PC-9 (cell line): ENCODE results near the gene EML6. TPM values are rescaled to one million over a fixed set of nuclear protein-coding genes. Genes with fewer than 3 reads are reported as not detected.

Source experiments
- BruUV-seq: library from RNA; stranded (reverse); fragments of 400-500 nt; replicated peaks from 2 replicates; lab custom pipeline; 2021; lab: Mats Ljungman, UMichigan
- CTCF ChIA-PET: fragments of 300-600 bp; sonication (Branson Sonifier 250); formaldehyde crosslinking; loops from one replicate; lab custom pipeline; 2022; ENCODE audit warnings: antibody characterized with exemption; lab: Charles Lee
- POLR2A ChIA-PET: fragments of 300-600 bp; sonication (Branson Sonifier 250); formaldehyde crosslinking; loops from one replicate; lab custom pipeline; 2022; ENCODE audit warnings: antibody characterized with exemption; ENCODE audit not compliant: unreplicated experiment; lab: Charles Lee
- DNase-seq, 2 experiments: peaks; one replicate each; pipeline versions ENCODE4 v3.0.0 to v3.0.0-alpha.2; 2015 to 2022; ENCODE audit warnings: mixed read lengths in 1 of 2
- H2AFZ ChIP-seq: fragments of 200-600 bp; sonication (generic); 2 replicates; pipeline ENCODE4 v1.8.1; 2017; ENCODE audit warnings: antibody characterized with exemption
- H3F3A ChIP-seq: fragments of 200-600 bp; sonication (generic); 2 replicates; pipeline ENCODE4 v1.8.1; 2017; ENCODE audit warnings: antibody characterized with exemption, mild to moderate bottlenecking, low read depth; ENCODE audit not compliant: insufficient read depth
- H3K27ac ChIP-seq: fragments of 200-600 bp; sonication (generic); 2 replicates; pipeline ENCODE4 v1.6.1; 2016; ENCODE audit warnings: mixed run types
- H3K27me3 ChIP-seq: fragments of 200-600 bp; sonication (generic); 2 replicates; pipeline ENCODE4 v1.6.1; 2016; ENCODE audit warnings: low read depth, mixed run types; ENCODE audit not compliant: insufficient read depth
- H3K36me3 ChIP-seq: fragments of 200-600 bp; sonication (generic); 2 replicates; pipeline ENCODE4 v1.6.1; 2016; ENCODE audit warnings: low read depth, mixed run types
- H3K4me1 ChIP-seq: fragments of 200-600 bp; sonication (generic); replicated peaks from 2 replicates; pipeline ENCODE4 v1.6.1; 2016; ENCODE audit warnings: mixed run types; ENCODE audit not compliant: insufficient read depth
- H3K4me2 ChIP-seq: fragments of 200-600 bp; sonication (generic); 2 replicates; pipeline ENCODE4 v1.6.1; 2017; ENCODE audit warnings: mixed run types
- H3K4me3 ChIP-seq: fragments of 200-600 bp; sonication (generic); 2 replicates; pipeline ENCODE4 v1.6.1; 2016; ENCODE audit warnings: mixed run types
- H3K79me2 ChIP-seq: fragments of 200-600 bp; sonication (generic); 2 replicates; pipeline ENCODE4 v1.6.1; 2017; ENCODE audit warnings: low read depth, mixed run types
- H3K9me2 ChIP-seq: fragments of 200-600 bp; sonication (generic); 2 replicates; pipeline ENCODE4 v1.8.1; 2017; ENCODE audit warnings: mild to moderate bottlenecking; ENCODE audit not compliant: insufficient read depth
- H3K9me3 ChIP-seq: fragments of 200-600 bp; sonication (generic); 2 replicates; pipeline ENCODE4 v1.8.1; 2016; ENCODE audit warnings: low read depth; ENCODE audit not compliant: insufficient read depth
- H4K20me1 ChIP-seq: fragments of 200-600 bp; sonication (generic); 2 replicates; pipeline ENCODE4 v1.8.1; 2017; ENCODE audit not compliant: insufficient read depth
- CTCF ChIP-seq: fragments of 200-600 bp; sonication (generic); conservative IDR thresholded peaks from 2 replicates; pipeline ENCODE4 v1.6.1; 2017; ENCODE audit warnings: mixed run types, antibody characterized with exemption, mild to moderate bottlenecking, moderate library complexity
- EZH2 ChIP-seq: fragments of 200-600 bp; sonication (generic); IDR thresholded peaks from 2 replicates; pipeline ENCODE4 v1.8.0; 2017; ENCODE audit warnings: antibody characterized with exemption, low read depth
- intact Hi-C: fragments of 100-400 bp; cut with micrococcal nuclease; formaldehyde crosslinking; loops from one replicate; pipeline ENCODE4 v1.10.0; 2022; ENCODE audit not compliant: unreplicated experiment
- total RNA-seq: library from RNA; stranded (reverse); gene quantifications from 2 replicates; pipeline ENCODE4 v1.2.3, GENCODE V29; 2021

Gene EML6
- total RNA-seq, 1 experiment from 2014 or later: 3.7 TPM

GRCh38 chr2:55009277-55010060 lies 286.0 kb downstream of the EML6 start:
- intact Hi-C loops: loop anchor here (10.0 kb wide), 1 partner anchor 105 kb away; no protein-coding TSS in a partner anchor
- Histone ChIP-seq H3K4me2 (no peak overlapping the region), H3K9me3 (no peaks in the 10 kb centered on the region; the same call in 1 of the 2 replicates), H3K79me2 (peaks cover 100% of the 10 kb centered on the region), H3K4me1 (peaks cover 70% of the 10 kb centered on the region), H3K9me2 (no peaks in the 10 kb centered on the region), H2AFZ (no peak overlapping the region), H3K36me3 (peaks cover 32% of the 10 kb centered on the region), H3K27ac (peak overlapping the region; percentile 7; the same call in 1 of the 2 replicates), H3F3A (peaks cover 97% of the 10 kb centered on the region), H4K20me1 (peaks cover 100% of the 10 kb centered on the region), H3K27me3 (no peaks in the 10 kb centered on the region), H3K4me3 (no peak overlapping the region)
- no peak for TF ChIP-seq EZH2
- no peak for TF ChIP-seq CTCF
- ChIA-PET POLR2A (no interaction called here), CTCF (no interaction called here)
- DNase-seq: no peak
- no TSS peak for BruUV-seq

- Histone ChIP-seq H3K4me1 (peaks cover 77% of the 10 kb centered on the region), H3K4me2 (no peak overlapping the region), H3K36me3 (peaks cover 31% of the 10 kb centered on the region), H2AFZ (no peak overlapping the region), H4K20me1 (peaks cover 100% of the 10 kb centered on the region), H3K27me3 (no peaks in the 10 kb centered on the region), H3K4me3 (no peak overlapping the region), H3K79me2 (peaks cover 100% of the 10 kb centered on the region), H3K27ac (0 out of 2 replicates have a peak overlapping the region, but pooled peaks have one; percentile 14), H3F3A (peaks cover 97% of the 10 kb centered on the region), H3K9me2 (no peaks in the 10 kb centered on the region), H3K9me3 (no peaks in the 10 kb centered on the region; the same call in 1 of the 2 replicates)
- no TSS peak for BruUV-seq
- TF ChIP-seq EZH2: no peak
- DNase-seq: no peak
- CTCF ChIA-PET: no interaction called here
- POLR2A ChIA-PET: no interaction called here
- intact Hi-C loops: loop anchor here (10.0 kb wide), 1 partner anchor 105 kb away; no protein-coding TSS in a partner anchor
These were observed 286.7 kb downstream of the EML6 start for GRCh38 chr2:55010149-55010591.

GRCh38 chr2:55010915-55011314 lies 287.5 kb downstream of the EML6 start:
- BruUV-seq: no TSS peak
- Histone ChIP-seq H3K36me3 (peaks cover 31% of the 10 kb centered on the region), H3K4me2 (no peak overlapping the region), H3K27ac (peak overlapping the region; percentile 14), H3K4me3 (no peak overlapping the region), H2AFZ (no peak overlapping the region), H3F3A (peaks cover 97% of the 10 kb centered on the region), H3K4me1 (peaks cover 85% of the 10 kb centered on the region), H3K9me2 (no peaks in the 10 kb centered on the region), H3K79me2 (peaks cover 100% of the 10 kb centered on the region), H4K20me1 (peaks cover 100% of the 10 kb centered on the region), H3K27me3 (no peaks in the 10 kb centered on the region), H3K9me3 (no peaks in the 10 kb centered on the region; the same call in 1 of the 2 replicates)
- ChIA-PET POLR2A (interaction anchor here (0.6 kb wide), 1 partner anchor 82 kb away, joined by 4 read pairs; no protein-coding TSS in a partner anchor), CTCF (no interaction called here)
- intact Hi-C loops: loop anchor here (10.0 kb wide), 1 partner anchor 106 kb away; no protein-coding TSS in a partner anchor
- DNase-seq: no peak
- no peak for TF ChIP-seq CTCF
- no peak for TF ChIP-seq EZH2
